ENCODE measurements around the gene AGK.

Gene AGK

DNA sequence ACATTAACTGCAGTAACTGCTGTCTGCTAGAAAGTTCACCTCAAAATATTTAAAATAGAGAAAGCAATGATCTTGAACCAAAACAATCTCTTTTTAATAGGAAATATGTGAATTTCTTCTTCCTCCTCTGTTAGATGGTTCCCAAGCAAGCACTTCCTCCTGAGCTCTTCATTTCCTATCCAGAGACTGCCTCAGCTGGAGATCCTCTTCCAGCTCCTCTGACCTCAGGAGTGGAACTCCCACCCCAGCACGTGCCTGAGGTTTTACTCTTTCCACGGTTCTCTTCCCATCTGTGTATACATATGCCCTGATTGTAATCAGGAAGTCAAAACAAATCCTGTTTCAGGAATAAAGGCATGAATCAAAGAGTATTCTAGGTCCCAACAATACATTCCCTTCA, 145.1 kb downstream of the AGK start:
- Histone ChIP-seq H3K36me3 (ENCODE audit: low read length) (no peaks in the 10 kb centered on the region), H3K79me2 (ENCODE audit: insufficient read depth, low read length) (no peaks in the 10 kb centered on the region), H3K4me3 (ENCODE audit: insufficient read depth, low read length, poor library complexity, severe bottlenecking) (no peak overlapping the region), H3K4me2 (ENCODE audit: low read depth, low read length, poor library complexity, severe bottlenecking) (no peak overlapping the region), H3K9ac (ENCODE audit: low read length) (no peak overlapping the region), H3K27ac (ENCODE audit: low read depth, low read length) (no peak overlapping the region), H3K27me3 (ENCODE audit: low read length) (no peaks in the 10 kb centered on the region), H3K9me2 (replicated peaks; ENCODE audit: insufficient read depth, low read length) (no peaks in the 10 kb centered on the region), H3K9me3 (ENCODE audit: insufficient read depth, low read length) (no peaks in the 10 kb centered on the region), H2AFZ (ENCODE audit: low read depth, low read length, severe bottlenecking) (no peak overlapping the region), H3F3A (ENCODE audit: insufficient read depth) (no peaks in the 10 kb centered on the region; the same call in 1 of the 2 replicates), H4K20me1 (ENCODE audit: low read depth, low read length) (no peaks in the 10 kb centered on the region)
- TF ChIP-seq, protein P1, sequence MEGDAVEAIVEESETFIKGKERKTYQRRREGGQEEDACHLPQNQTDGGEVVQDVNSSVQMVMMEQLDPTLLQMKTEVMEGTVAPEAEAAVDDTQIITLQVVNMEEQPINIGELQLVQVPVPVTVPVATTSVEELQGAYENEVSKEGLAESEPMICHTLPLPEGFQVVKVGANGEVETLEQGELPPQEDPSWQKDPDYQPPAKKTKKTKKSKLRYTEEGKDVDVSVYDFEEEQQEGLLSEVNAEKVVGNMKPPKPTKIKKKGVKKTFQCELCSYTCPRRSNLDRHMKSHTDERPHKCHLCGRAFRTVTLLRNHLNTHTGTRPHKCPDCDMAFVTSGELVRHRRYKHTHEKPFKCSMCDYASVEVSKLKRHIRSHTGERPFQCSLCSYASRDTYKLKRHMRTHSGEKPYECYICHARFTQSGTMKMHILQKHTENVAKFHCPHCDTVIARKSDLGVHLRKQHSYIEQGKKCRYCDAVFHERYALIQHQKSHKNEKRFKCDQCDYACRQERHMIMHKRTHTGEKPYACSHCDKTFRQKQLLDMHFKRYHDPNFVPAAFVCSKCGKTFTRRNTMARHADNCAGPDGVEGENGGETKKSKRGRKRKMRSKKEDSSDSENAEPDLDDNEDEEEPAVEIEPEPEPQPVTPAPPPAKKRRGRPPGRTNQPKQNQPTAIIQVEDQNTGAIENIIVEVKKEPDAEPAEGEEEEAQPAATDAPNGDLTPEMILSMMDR (IDR thresholded peaks at IDR 0.05; ENCODE audit: insufficient read depth, low read length, poor library complexity, severe bottlenecking) = no peak
- no peak for TF ChIP-seq EZH2phosphoT487 (conservative IDR thresholded peaks at IDR 0.05; ENCODE audit: low read length)

GRCh38 chr7:141697211-141697871, 146.1 kb downstream of the AGK start:
- TF ChIP-seq, protein P1 (IDR thresholded peaks at IDR 0.05; ENCODE audit: insufficient read depth, low read length, poor library complexity, severe bottlenecking) = no peak
- no peak for TF ChIP-seq EZH2phosphoT487 (conservative IDR thresholded peaks at IDR 0.05; ENCODE audit: low read length)
- Histone ChIP-seq H3K4me3 (ENCODE audit: insufficient read depth, low read length, poor library complexity, severe bottlenecking) (no peak overlapping the region), H3K9me2 (replicated peaks; ENCODE audit: insufficient read depth, low read length) (no peaks in the 10 kb centered on the region), H3K4me2 (ENCODE audit: low read depth, low read length, poor library complexity, severe bottlenecking) (no peak overlapping the region), H3F3A (ENCODE audit: insufficient read depth) (no peaks in the 10 kb centered on the region; the same call in 1 of the 2 replicates), H4K20me1 (ENCODE audit: low read depth, low read length) (no peaks in the 10 kb centered on the region), H3K27ac (ENCODE audit: low read depth, low read length) (no peak overlapping the region), H2AFZ (ENCODE audit: low read depth, low read length, severe bottlenecking) (no peak overlapping the region), H3K9me3 (ENCODE audit: insufficient read depth, low read length) (no peaks in the 10 kb centered on the region), H3K27me3 (ENCODE audit: low read length) (no peaks in the 10 kb centered on the region), H3K36me3 (ENCODE audit: low read length) (no peaks in the 10 kb centered on the region), H3K79me2 (ENCODE audit: insufficient read depth, low read length) (no peaks in the 10 kb centered on the region), H3K9ac (ENCODE audit: low read length) (no peak overlapping the region)

- no peak overlapping the region for H3K4me3 ChIP-seq (ENCODE audit: insufficient read depth, low read length, poor library complexity, severe bottlenecking)
- no peak overlapping the region for H3K9ac ChIP-seq (ENCODE audit: low read length)
- H3K36me3 ChIP-seq (ENCODE audit: low read length) = no peaks in the 10 kb centered on the region
- H3K9me2 ChIP-seq (replicated peaks; ENCODE audit: insufficient read depth, low read length) = no peaks in the 10 kb centered on the region
- no peak for TF ChIP-seq EZH2phosphoT487 (conservative IDR thresholded peaks at IDR 0.05; ENCODE audit: low read length)
- TF ChIP-seq, protein P1 (IDR thresholded peaks at IDR 0.05; ENCODE audit: insufficient read depth, low read length, poor library complexity, severe bottlenecking) = no peak
- H3F3A ChIP-seq (ENCODE audit: insufficient read depth) = no peaks in the 10 kb centered on the region; the same call in 1 of the 2 replicates
- no peak overlapping the region for H3K27ac ChIP-seq (ENCODE audit: low read depth, low read length)
- no peaks in the 10 kb centered on the region for H3K9me3 ChIP-seq (ENCODE audit: insufficient read depth, low read length)
- no peak overlapping the region for H2AFZ ChIP-seq (ENCODE audit: low read depth, low read length, severe bottlenecking)
- H4K20me1 ChIP-seq (ENCODE audit: low read depth, low read length) = no peaks in the 10 kb centered on the region
- H3K27me3 ChIP-seq (ENCODE audit: low read length) = no peaks in the 10 kb centered on the region
- no peaks in the 10 kb centered on the region for H3K79me2 ChIP-seq (ENCODE audit: insufficient read depth, low read length)
- H3K4me2 ChIP-seq (ENCODE audit: low read depth, low read length, poor library complexity, severe bottlenecking) = no peak overlapping the region
These were observed 147.2 kb downstream of the AGK start for GRCh38 chr7:141698247-141699015.

All from SU-DHL-6 (cell line).